HCT116 (cell line): ENCODE data around the gene LRCH3.

Source experiments
- CTCF ChIP-seq, 3 experiments: fragments of 200-600 bp in 1 of 3; sonication (generic) in 1 of 3; IDR thresholded peaks in 2 of 3; conservative IDR thresholded peaks in 1 of 3; 2 replicates each; pipeline ENCODE4 v1.5.1; 2012 to 2017; ENCODE audit warnings: low read depth in 2 of 3, low read length in 2 of 3, antibody characterized with exemption in 1 of 3, borderline replicate concordance in 1 of 3, control low read depth in 1 of 3, mild to moderate bottlenecking in 1 of 3, mixed read lengths in 1 of 3, mixed run types in 1 of 3, moderate library complexity in 1 of 3; ENCODE audit not compliant: insufficient read depth in 1 of 3
- EZH2 ChIP-seq: fragments of 200-600 bp; sonication (generic); IDR thresholded peaks from 2 replicates; pipeline ENCODE4 v1.6.1; 2017; ENCODE audit warnings: antibody characterized with exemption, mixed run types
- EZH2phosphoT487 ChIP-seq: fragments of 200-600 bp; IDR thresholded peaks from 2 replicates; pipeline ENCODE4 v1.6.1; 2018; ENCODE audit warnings: antibody characterized with exemption, borderline replicate concordance
- MAX ChIP-seq: IDR thresholded peaks from 2 replicates; pipeline ENCODE4 v1.6.1; 2012
- POLR2AphosphoS5 ChIP-seq: IDR thresholded peaks from 2 replicates; pipeline ENCODE4 v1.6.1; 2011; ENCODE audit warnings: mild to moderate bottlenecking, low read depth, low read length, moderate library complexity
- REST ChIP-seq: IDR thresholded peaks from 2 replicates; pipeline ENCODE4 v1.6.1; 2012; ENCODE audit warnings: low read depth
- YY1 ChIP-seq: IDR thresholded peaks from 2 replicates; pipeline ENCODE4 v1.6.1; 2011; ENCODE audit warnings: low read length, low read depth, moderate library complexity, mild to moderate bottlenecking; ENCODE audit not compliant: insufficient replicate concordance; ENCODE audit errors: extremely low read depth

GRCh38 chr3:197878427-197878826, 87.4 kb downstream of the LRCH3 start:
- no peak for TF ChIP-seq EZH2phosphoT487
- no peak for TF ChIP-seq CTCF (IDR thresholded peaks at IDR 0.05 in 2 of 3, conservative IDR thresholded peaks at IDR 0.05 in 1 of 3; ENCODE audit: borderline replicate concordance in 1 of 3, insufficient read depth in 1 of 3, low read depth in 2 of 3, low read length in 2 of 3)
- TF ChIP-seq EZH2 = no peak
- TF ChIP-seq REST = no peak
- no peak for TF ChIP-seq MAX
- TF ChIP-seq POLR2AphosphoS5 = no peak
- TF ChIP-seq YY1 = no peak
